CD4-positive, alpha-beta T cell treated with Interleukin-17A for 4 hours (primary cell): Measurements from ENCODE around the gene BLOC1S6.
"Not testable (repeated sequence)": the region's sequence is repeated elsewhere in the genome, so short reads cannot be mapped to it uniquely, and the experiment has no call there.

Experiments
- DNase-seq: peaks from one replicate; pipeline ENCODE4 v3.0.0-alpha.2; 2020; ENCODE audit warnings: mixed read lengths

Gene BLOC1S6

GRCh38 chr15:45641999-45642932, 55.1 kb downstream of the BLOC1S6 start:
- no peak for DNase-seq

GRCh38 chr15:45644437-45644836, 57.3 kb downstream of the BLOC1S6 start:
- no peak for DNase-seq

- no peak for DNase-seq
Measured at GRCh38 chr15:45645026-45645980, 58.1 kb downstream of the BLOC1S6 start.

- DNase-seq: no peak
Measured at GRCh38 chr15:45646220-45646619, 59.0 kb downstream of the BLOC1S6 start.

- no peak for DNase-seq
Measured at GRCh38 chr15:45647828-45648227, 60.6 kb downstream of the BLOC1S6 start.

- DNase-seq: no peak
Measured at GRCh38 chr15:45648521-45649200, 61.5 kb downstream of the BLOC1S6 start.

GRCh38 chr15:45650007-45650406, 62.8 kb downstream of the BLOC1S6 start:
- DNase-seq: not testable (repeated sequence)

- no peak for DNase-seq
Measured at GRCh38 chr15:45650889-45651525, 63.8 kb downstream of the BLOC1S6 start.

GRCh38 chr15:45653702-45654424, 66.7 kb downstream of the BLOC1S6 start:
- DNase-seq: no peak

GRCh38 chr15:45654749-45655148, 67.6 kb downstream of the BLOC1S6 start:
- no peak for DNase-seq

GRCh38 chr15:45657254-45657653, 70.1 kb downstream of the BLOC1S6 start:
- no peak for DNase-seq

GRCh38 chr15:45657764-45658545, 70.8 kb downstream of the BLOC1S6 start:
- no peak for DNase-seq
